Urothelium cell line (cell line): ENCODE measurements around the gene ADGB.
"Not testable (repeated sequence)": the region's sequence is repeated elsewhere in the genome, so short reads cannot be mapped to it uniquely, and the experiment has no call there.

Source experiments
- DNase-seq: peaks from one replicate; pipeline ENCODE4 v3.0.0; 2011; ENCODE audit warnings: low spot score, mixed read lengths
- FAIRE-seq: peaks from 2 replicates; lab custom pipeline; 2011; peaks lifted over from hg19 to GRCh38; lab: Jason Lieb, UNC

ADGB gene

DNA sequence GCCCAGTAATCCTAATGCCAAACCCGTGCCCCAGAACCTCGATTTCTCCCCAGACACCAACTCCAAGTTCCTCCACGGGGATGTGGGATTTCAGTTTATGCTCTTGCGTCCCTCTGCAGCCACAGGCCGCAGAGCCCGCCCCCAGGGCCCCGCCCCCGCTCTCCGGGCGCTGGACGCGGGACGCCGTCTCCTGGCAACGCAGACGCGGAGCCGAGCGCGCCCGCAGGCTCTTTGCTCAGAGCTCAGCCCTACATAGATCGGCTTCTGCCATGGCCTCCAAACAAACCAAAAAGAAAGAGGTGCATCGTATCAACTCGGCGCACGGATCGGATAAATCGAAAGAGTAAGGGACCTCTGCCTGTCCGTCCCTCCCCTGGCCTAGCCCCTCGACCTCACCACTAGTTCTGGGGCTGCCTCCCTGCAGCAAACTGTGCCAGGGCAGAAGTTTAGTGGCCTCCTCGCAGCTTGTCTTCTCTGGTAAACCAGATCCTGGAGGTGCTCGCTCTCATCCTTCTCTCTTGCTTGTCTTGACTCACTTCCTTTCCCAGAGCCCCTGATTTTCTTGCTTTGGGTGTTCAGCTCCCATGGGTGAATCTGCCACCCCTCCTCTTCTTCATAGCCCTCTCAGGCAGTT, at the start of gene ADGB:
ADGB (plus strand) TSS at position 201 of the 634 bp plus-strand sequence; CDS start at position 270, 69 bp downstream.
- DNase-seq (peak; percentile 69), FAIRE-seq (no peak)

DNA sequence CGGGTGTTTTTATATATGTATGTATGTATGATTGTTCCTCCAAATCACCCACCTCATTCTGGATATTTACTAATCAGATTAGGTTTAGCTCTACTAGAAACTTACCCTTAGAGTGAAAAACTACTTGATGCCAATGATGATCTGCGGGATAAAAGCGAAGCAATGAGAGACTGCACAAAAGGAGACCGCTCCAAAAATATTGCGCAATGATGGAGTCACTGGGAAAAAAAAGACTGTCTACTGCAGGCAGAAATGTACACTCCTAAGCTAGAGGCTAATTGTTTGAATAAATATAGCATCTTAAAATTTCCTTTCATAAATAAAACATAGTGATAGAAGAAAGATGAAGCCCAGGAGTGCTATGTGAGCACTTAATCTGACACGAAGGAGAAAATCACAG, 47.9 kb upstream of the ADGB start:
- no peak for FAIRE-seq
- no peak for DNase-seq

DNA sequence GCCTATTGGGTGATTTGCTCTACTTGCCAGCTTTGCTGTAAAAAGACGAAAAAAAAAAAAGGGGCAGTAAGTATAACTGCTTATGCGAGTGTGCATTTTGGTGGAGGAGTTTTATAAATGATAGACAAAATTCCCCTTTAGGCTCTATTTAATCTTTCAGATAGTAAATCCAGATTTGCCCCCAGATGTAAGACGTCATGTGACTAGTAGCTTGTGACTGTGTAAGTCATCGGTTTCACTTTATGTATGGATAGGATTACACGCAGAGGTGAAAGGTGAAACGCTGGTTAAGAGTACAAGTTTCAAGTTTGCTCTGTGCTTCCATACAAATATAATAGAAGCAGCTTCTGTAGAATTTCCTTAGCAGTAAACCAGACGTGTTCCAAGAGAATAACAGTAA, 47.2 kb upstream of the ADGB start:
- no peak for DNase-seq
- FAIRE-seq: no peak

DNA sequence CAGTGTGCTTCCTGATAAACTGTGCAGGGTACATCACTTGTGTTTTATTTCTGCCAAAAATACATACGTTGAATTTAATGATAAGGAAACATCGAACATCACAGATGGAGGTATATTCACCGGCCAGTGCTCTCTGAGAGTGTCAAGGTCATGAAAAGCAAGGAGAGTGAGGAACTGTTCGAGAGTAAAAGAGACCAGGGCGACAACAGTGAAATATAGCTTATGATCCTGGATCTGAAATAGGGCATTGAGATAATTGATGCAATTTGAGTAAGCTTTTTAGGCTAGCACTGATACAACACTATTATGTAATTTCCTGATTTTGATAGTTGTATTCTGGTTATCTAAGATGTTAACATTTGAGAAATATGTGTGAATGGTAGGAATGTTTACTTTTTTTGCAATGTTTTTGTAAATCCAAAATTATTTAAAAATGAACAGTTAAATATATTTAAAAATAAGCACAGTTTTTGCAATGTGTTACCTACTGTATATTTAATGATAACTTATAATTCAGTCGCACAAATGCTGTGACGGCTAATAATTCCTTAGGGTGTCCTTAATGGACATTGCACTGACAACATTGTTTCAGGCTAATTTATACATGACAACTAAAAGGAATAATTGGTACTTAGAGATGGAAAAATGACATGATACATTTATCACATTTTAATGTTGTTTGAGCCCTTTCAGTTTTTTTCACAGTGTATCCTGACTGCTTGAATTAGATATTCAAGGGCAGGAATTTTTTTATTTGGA, 45.2 kb upstream of the ADGB start:
- FAIRE-seq (no peak), DNase-seq (no peak)

DNA sequence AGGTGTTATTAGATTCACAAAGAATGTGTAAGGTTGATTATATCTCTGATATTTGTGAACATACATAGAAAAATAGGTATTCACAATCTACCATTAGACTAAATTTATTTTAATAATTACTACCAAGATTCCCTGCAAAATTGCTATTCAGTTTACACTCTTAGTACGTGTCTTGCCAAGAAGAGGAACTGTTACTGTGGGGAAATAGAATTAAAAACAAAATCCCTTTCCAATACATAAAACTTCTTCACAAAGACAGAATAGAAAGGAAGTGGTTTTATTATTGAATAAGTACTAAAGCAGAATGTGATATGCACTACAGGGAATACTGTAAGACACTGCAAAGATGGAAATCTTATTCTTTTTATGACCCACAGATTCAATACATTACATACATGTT, 38.2 kb upstream of the ADGB start:
- FAIRE-seq: no peak
- no peak for DNase-seq

DNA sequence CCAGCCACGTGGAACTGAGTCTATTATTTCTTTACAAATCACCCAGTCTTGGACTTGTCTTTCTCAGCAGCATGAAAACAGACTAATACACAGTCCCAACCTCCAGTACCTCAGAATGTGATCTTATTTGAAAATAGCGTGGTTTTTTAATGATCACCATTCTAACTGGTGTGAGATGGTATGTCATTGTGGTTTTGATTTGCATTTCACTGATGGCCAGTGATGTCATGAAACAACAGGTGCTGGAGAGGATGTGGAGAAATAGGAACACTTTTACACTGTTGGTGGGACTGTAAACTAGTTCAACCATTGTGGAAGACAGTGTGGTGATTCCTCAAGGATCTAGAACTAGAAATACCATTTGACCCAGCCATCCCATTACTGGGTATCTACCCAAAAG, 32.1 kb upstream of the ADGB start:
- FAIRE-seq, DNase-seq: not testable (repeated sequence)

DNA sequence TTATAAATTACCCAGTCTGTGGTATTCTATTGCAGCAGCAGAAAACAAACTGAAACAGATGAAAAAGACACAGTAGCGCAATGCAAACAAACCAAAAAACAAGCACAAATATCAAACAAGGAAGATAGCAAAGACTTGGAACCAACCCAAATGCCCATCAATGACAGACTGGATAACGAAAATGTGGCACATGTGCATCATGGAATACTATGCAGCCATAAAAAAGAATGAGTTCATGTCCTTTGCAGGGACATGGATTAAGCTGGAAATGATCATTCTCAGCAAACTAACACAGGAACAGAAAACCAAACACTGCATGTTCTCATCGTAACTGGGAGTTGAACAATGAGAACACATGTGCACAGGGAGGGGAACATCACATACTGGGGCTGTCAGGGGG, 30.2 kb upstream of the ADGB start:
- DNase-seq, FAIRE-seq: not testable (repeated sequence)

DNA sequence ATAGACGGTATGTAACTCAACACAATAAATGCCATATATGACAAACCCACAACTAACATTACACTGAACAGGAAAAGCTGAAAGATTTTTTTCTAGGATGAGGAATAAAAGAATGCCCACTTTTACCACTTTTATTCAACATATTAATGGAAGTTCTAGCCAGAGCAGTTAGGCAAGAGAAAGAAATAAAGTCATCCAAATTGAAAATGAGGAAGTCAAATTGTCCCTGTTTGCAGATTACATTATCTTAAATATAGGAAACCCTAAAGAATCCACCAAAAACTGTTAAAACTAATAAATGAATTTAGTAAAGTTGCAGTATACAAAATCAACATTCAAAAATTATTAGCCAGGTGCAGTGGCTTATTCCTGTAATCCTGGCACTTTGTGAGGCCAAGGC, 24.6 kb upstream of the ADGB start:
- DNase-seq (no peak), FAIRE-seq (no peak)

DNA sequence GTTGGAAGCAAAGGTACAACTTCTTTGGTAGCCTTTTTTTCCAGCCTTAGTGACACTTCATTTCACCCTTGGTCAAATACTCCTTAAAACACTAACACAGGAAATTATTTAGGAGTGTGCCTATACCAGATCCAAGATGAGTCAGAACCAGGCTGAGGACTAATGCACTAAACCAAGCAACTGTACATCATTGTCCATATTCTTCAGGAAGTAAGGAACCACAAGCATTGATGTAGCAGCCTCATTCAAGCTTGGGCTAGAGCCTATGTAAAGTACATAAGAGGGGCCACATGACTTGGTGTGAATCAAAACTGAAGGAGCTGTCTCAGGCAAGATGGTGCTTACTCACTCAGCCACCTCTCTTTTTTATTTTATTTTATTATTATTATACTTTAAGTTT, 20.7 kb upstream of the ADGB start:
- no peak for DNase-seq
- no peak for FAIRE-seq

DNA sequence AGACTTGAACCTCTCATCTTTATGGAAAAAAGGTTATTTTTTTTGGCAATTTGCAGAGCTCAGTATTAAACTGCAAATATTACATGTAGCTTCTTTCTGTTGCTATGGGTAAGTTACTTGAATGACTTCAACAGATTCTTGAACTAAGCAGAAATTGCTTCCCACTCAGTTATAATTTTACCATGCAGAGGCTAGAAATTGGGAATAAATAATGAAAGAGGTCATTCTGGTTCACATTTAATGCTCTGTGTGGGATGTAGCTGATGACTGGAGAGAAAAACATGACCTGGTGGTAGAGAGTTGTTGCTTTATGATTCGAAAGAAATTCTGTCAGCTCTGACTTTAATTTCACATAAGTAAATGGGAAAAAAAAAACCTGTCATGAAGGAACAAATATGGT, 16.8 kb upstream of the ADGB start:
- no peak for FAIRE-seq
- DNase-seq: no peak

DNA sequence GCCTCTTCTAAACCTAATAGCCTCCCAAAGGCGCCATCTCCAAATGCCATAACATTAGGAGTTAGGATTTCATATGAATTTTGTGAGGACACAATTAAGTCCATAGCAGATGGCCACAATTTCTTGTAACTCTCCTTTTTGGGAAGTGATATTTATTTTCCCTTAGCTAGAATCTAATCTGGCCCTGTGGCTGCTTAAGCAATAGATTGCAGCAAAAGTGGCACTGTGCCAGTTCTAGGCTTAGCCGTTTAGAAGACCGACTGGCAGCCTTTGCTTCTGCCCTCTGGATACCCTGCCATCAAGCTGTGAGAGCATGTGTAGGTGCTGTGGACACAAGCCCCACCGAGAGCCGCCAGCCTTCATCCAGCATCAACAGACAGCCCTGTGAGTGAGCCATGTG, 15.9 kb upstream of the ADGB start:
- DNase-seq (no peak), FAIRE-seq (no peak)

DNA sequence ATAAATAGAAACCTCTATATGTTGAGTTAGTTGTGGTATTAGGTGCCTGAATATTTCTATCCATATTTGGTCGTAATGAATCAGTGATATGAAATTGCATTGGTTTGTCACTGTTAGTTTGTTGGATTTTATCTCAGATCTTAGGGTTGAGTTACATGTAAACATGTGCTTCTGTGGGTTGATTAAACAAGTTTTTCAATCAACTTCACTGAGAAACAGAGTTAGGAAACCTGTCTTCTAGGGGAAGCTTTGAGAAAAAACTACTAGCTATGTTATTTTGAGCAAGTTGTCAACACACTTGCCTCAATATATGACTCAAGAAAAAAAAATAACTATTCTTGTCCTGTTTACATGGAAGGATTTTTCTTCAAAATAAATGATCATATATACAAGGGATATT, 14.8 kb upstream of the ADGB start:
- DNase-seq (no peak), FAIRE-seq (no peak)

DNA sequence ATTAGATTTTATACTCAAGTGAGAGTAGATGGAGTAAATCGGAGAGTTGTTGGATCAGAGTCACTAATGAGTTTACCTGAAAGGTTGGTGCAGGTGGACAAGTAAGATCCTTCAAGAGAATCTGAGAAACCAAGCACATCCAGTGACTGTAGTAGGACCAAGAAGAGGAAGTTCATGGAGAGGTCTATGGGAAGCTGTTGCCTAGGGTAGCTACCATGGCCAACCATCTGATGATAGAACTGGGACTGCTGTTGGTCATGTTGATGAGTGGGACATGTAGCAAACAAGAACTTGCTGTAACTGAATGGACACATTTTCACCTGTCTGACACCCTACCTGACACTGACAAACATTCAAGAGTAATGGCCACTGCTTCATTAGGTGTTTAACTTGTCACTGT, 11.3 kb upstream of the ADGB start:
- FAIRE-seq (no peak), DNase-seq (no peak)

DNA sequence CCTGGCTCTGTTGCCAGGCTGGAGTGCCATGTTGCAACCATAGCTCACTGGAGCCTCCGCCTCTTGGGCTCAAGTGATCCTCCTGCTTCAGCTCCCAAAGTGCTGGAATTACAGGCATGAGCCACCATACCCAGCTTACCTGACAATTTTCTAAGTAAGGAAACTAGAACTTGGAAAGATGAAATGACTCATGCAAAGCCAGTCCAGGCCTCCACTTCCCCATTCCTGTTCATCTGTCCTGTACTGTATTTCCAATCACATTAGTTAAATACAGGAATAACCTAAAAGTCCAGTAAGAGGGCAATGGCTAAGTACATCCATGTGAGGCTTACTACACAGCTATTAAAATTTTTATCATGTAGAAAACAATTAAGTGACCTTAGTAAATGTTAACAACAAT, 8.3 kb upstream of the ADGB start:
- FAIRE-seq: no peak
- no peak for DNase-seq

DNA sequence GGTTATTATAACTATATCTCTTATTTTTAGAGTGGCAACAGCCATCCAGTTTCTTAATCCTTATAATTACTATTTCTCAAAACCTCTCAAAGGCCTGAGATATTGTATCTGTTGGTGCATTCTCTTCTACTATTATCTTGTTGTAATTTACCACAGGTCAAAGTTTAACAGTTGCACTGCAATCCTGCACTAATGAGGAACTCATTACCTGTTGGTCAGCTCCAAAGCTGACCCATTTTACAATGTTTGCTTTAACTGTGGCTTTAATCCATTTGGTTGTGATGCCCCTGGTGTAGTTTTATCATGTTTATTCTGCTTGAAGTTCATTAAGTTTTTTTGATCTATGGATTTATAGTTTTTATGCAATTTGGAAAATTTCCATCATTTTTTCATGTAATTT, 6.3 kb upstream of the ADGB start:
- FAIRE-seq (no peak), DNase-seq (no peak)

DNA sequence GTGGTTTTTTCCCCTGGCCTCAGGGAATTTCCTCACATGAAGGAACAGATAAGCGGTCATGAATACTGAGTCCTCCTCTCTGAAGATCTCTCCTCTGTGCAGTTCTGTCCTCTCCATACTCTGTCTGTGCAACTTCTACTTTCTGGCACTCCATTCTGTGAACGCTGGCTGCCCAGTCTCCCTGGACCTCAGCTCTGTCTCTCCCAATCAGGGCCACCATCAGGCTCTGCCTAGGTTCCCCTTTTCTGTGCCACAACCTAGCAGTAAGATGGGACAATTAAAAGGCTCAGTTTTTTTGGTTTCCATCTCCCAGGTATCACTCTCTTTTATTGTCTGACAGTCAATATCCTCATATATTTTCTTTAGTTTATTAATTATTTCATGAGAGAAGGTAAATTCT, 4.8 kb upstream of the ADGB start:
- DNase-seq: no peak
- no peak for FAIRE-seq

DNA sequence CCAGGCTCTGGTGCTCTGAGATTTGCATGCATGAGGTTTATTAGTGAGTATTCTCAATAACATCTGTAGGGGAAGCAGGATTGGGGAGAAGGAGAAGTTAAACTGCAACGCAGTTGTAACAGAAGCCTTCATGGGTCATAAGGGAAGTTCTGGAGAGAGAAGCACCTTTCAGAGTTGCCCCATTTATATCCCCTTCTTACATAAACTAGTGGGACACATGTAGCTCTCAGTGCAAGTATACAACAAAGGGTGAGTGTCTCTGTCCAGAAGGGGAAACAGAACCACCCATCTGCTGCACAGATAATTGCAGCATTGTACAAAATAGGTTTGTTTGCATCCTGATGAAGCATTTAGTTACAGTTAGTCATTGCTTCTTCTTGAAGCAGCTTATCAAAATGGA, 4.3 kb upstream of the ADGB start:
- FAIRE-seq (no peak), DNase-seq (no peak)

DNA sequence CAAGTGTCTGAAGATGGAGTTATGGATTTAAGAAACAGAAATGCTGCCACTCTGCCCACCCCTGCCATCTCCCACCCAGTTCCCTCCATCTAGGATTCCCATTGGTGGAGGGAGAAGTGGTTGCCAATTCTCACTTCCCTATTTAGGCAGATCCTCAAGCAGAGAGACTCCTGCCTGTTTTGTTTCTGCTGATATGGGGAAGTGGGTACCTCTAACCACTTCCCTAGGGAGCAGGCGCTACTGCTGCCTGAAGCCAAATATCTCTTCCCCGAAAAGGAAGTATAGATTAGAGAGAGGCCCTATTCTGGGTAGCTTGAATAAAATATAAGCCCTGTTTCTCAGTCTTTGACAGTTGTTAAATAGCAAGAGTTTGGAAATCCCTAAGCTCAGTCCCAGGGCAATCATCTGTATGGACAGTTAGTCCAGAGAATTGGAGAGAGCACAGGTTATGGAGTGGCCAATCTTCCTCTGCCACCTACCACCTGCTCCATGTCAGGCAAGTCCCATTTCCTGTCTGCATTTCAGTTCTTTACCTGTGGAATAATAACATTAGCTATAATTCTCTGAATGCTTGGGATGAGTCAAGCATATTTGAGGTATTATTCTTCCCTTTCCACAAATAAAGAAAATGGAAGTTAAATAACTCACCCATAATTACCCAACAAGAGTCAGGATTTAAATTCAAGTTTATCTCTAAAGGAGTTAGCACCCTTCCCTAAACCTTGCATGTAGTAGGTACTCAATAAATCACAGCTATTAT, 2.6 kb upstream of the ADGB start:
- DNase-seq: no peak
- no peak for FAIRE-seq

DNA sequence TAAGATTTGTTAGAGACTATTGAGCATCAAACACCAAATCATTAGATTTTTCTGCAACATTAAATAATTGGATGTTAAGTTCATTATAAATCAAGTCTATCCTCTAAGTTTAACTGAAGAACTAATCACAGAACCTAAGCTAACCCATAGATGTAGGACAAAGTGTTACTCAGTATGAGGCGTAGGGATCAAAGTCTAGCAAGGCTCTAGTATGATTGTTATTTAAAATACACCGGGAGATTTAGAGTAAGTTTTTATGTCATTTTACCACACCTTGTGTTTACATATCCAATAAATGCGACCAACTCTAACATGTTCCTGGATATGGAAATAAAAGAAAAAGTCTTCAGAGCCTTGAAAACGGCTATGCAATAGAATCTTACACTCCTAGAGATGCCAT, 2.6 kb downstream of the ADGB start:
- FAIRE-seq: no peak
- no peak for DNase-seq

DNA sequence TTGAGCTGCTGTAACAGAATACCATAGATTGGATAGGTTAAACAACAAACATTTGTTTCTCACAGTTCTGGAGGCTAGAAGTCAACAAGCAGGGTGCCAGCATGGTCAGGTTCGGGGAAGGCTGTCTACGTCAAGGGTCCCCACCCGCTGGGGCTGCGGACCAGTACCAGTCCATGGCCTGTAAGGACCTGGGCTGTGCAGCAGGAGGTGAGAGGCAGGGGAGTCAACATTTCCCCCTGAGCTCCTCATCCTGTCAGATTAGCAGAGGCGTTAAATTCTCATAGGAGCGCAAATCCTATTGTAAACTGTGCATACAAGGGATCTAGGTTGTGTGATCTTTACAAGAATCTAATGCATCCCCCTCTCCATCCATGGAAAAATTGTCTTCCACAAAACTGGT, 3.8 kb downstream of the ADGB start:
- no peak for DNase-seq
- FAIRE-seq: no peak

DNA sequence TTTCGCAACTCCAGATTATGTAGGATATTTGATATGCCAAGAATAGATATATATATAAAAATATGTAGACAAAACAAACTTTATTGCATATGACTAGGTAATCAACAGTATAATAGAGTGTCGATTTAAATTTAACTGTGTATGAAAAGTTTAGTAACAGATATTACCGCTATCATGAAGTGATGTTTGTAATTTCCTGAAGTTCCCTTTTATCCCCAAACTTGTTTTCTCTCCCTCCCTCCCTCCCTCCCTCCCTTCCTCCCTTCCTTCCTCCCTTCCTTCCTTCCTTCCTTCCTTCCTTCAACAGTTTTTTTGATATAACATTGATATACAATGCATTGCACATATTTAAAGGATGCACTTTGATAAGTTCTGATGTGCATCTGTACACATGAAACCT, 15.2 kb downstream of the ADGB start:
- DNase-seq: no peak
- FAIRE-seq: no peak

DNA sequence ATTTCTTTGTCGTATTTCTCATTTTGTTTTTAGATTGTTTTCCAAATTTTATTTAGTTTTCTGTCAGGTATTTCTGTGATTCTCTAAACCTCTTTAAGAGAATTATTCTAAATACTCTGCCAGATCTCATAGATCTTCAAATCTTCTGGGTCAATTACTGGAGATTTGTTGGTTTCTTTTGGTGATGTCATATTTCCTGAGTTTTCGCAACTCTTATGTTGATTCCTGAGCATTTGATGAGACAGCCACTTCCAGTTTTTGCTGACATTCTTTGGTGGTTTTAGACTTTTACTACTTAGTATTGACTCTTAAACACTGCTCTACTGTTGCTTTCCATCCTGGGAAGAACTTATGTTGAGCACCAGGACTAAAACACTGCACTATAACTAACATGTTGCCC, 21.9 kb downstream of the ADGB start:
- no peak for FAIRE-seq
- DNase-seq: no peak
